ENCODE data around the gene EPHA1.

DNA sequence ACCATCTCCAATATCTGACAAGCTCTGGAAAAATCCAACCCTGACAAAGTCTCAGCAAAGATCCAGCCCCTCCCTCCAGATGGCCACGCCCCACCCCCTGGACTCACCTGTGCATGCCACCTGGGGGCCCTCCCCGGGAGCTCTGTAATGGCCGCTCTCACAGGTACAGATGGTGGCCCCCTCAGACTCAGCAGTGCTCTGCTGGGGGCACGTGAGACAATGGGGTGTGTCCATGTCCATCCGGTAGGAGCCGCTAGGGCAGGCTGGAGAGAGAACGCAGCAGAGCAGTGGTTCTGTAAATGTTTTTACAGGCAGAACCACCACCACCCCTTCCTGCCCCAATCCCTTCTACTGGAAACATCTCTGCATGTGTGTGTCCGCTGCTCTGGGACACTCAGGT, 9.5 kb downstream of the EPHA1 start:
- TF ChIP-seq, protein P1, sequence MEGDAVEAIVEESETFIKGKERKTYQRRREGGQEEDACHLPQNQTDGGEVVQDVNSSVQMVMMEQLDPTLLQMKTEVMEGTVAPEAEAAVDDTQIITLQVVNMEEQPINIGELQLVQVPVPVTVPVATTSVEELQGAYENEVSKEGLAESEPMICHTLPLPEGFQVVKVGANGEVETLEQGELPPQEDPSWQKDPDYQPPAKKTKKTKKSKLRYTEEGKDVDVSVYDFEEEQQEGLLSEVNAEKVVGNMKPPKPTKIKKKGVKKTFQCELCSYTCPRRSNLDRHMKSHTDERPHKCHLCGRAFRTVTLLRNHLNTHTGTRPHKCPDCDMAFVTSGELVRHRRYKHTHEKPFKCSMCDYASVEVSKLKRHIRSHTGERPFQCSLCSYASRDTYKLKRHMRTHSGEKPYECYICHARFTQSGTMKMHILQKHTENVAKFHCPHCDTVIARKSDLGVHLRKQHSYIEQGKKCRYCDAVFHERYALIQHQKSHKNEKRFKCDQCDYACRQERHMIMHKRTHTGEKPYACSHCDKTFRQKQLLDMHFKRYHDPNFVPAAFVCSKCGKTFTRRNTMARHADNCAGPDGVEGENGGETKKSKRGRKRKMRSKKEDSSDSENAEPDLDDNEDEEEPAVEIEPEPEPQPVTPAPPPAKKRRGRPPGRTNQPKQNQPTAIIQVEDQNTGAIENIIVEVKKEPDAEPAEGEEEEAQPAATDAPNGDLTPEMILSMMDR (IDR thresholded peaks at IDR 0.05), result no peak
- no peak for TF ChIP-seq POLR2AphosphoS5 (IDR thresholded peaks at IDR 0.05)
